GM19463 (cell line): ENCODE data around the gene MYPN.

Source experiments
- ATAC-seq: cut with Tn5 transposase; IDR thresholded peaks from one replicate; pipeline ENCODE4 v1.9.1; 2021; ENCODE audit warnings: mild to moderate bottlenecking, moderate library complexity; ENCODE audit not compliant: unreplicated experiment

MYPN gene

DNA sequence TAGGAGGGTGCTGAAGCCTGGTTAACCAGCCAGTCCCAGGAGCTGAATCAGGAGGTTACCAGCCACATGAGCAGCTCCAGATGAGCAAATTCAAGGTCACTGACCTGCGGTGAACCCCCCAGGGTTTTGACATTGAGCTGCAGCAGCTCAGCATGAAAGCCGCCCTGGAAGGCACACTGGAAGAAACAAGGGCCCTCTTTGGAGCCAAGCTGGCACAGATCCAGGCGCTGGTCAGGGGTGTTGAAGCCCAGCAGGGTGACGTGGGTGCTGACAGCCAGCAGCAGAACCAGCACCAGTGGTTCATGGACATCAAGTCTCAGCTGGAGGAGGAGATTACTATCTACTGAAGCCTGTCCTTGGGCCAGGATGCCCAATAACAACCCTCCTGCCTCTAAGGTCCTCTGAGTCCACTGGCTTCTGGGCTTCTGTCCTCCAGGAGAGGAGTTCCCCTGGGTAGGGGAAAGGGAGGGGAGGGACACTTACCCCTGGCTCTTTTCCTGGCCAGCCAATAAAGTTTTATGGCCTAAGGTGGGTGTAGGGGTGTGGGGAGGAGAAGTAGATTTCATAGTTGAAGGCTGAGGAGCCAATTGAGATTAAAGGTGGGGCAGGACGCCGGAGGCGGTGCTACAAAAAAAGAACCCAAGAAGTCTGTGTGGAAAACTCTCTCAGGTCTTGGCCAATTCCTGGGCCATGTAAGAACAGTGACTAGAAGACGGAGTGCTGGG, 152.0 kb downstream of the MYPN start:
- no peak for ATAC-seq
